GM12878 (cell line): ENCODE measurements around the gene GLRX2. TPM values are rescaled to one million over a fixed set of nuclear protein-coding genes. Genes with fewer than 3 reads are reported as not detected.

Experiments
- ATAC-seq: fragments of 200-7000 bp; cut with Tn5 transposase; 3 replicates; pipeline ENCODE4 v1.9.1; 2020; ENCODE audit warnings: mild to moderate bottlenecking, moderate library complexity
- BruUV-seq: library from RNA; stranded (reverse); fragments of 400-500 nt; replicated peaks from 2 replicates; lab custom pipeline; 2021; lab: Mats Ljungman, UMichigan
- CTCF ChIA-PET: fragments of 300-600 bp; sonication (Branson Sonifier 250); formaldehyde crosslinking; extraction: SDS; loops from one replicate; lab custom pipeline; 2021; ENCODE audit warnings: inconsistent platforms; lab: Yijun Ruan, JAX
- POLR2A ChIA-PET: fragments of 350-600 bp; formaldehyde crosslinking; extraction: SDS; loops from one replicate; lab custom pipeline; 2021; ENCODE audit warnings: inconsistent platforms; lab: Charles Lee
- RAD21 ChIA-PET: fragments of 300-600 bp; sonication (Branson Sonifier 250); formaldehyde crosslinking; loops from one replicate; lab custom pipeline; 2023; ENCODE audit warnings: antibody characterized with exemption; ENCODE audit not compliant: unreplicated experiment; lab: Charles Lee
- SMC1A ChIA-PET: fragments of 300-600 bp; sonication (Branson Sonifier 250); formaldehyde crosslinking; loops from one replicate; lab custom pipeline; 2023; ENCODE audit not compliant: unreplicated experiment, uncharacterized antibody; lab: Charles Lee
- DNase-seq: peaks from one replicate; pipeline ENCODE4 v3.0.0-alpha.2; 2011; ENCODE audit warnings: low read depth, low spot score
- FAIRE-seq: peaks from 3 replicates; lab custom pipeline; 2011; peaks lifted over from hg19 to GRCh38; lab: Jason Lieb, UNC
- H2AFZ ChIP-seq: 2 replicates; pipeline ENCODE4 v1.6.0; 2011; ENCODE audit warnings: low read depth, low read length, control low read depth; ENCODE audit not compliant: control insufficient read depth
- H3K27ac ChIP-seq: 2 replicates; pipeline ENCODE4 v1.5.1; 2011; ENCODE audit warnings: control low read depth; ENCODE audit not compliant: control insufficient read depth, insufficient read depth
- H3K27me3 ChIP-seq, 2 experiments: replicated peaks in 1 of 2; 2 replicates each; pipeline versions ENCODE4 v1.6.0 to v1.6.1; 2011; ENCODE audit warnings: low read length in 1 of 2; ENCODE audit not compliant: control insufficient read depth in 2 of 2, insufficient read depth in 2 of 2
- H3K36me3 ChIP-seq, 2 experiments: 2 replicates each; pipeline ENCODE4 v1.5.1; 2011; ENCODE audit warnings: low read length in 1 of 2; ENCODE audit not compliant: control insufficient read depth in 2 of 2, insufficient read depth in 2 of 2
- H3K4me1 ChIP-seq: 2 replicates; pipeline ENCODE4 v1.6.1; 2011; ENCODE audit warnings: mild to moderate bottlenecking, low read length, moderate library complexity, mixed read lengths; ENCODE audit not compliant: control insufficient read depth, insufficient read depth
- H3K4me2 ChIP-seq: 2 replicates; pipeline ENCODE4 v1.6.0; 2011; ENCODE audit warnings: control low read depth; ENCODE audit not compliant: control insufficient read depth, insufficient read depth
- H3K4me3 ChIP-seq: fragments of 200-600 bp; sonication (generic); 2 replicates; pipeline ENCODE4 v1.5.1; 2016
- H3K79me2 ChIP-seq: 2 replicates; pipeline ENCODE4 v1.6.0; 2011; ENCODE audit warnings: low read length; ENCODE audit not compliant: control insufficient read depth, insufficient read depth
- H3K9ac ChIP-seq: 2 replicates; pipeline ENCODE4 v1.8.0; 2011; ENCODE audit warnings: low read length, control low read depth, mixed read lengths; ENCODE audit not compliant: control insufficient read depth, insufficient read depth
- H3K9me3 ChIP-seq: replicated peaks from 3 replicates; pipeline ENCODE4 v1.5.1; 2011; ENCODE audit warnings: mild to moderate bottlenecking, low read length; ENCODE audit not compliant: control insufficient read depth, insufficient read depth
- H4K20me1 ChIP-seq: 2 replicates; pipeline ENCODE4 v1.6.0; 2011; ENCODE audit not compliant: control insufficient read depth, insufficient read depth
- E2F4 ChIP-seq: IDR thresholded peaks from 2 replicates; pipeline ENCODE4 v1.6.1; 2012; ENCODE audit warnings: low read depth, low read length, improper control_type of control experiment
- EZH2 ChIP-seq: IDR thresholded peaks from 2 replicates; pipeline ENCODE4 v1.6.1; 2012; ENCODE audit warnings: low read depth, mild to moderate bottlenecking, control low read depth, inconsistent platforms, low read length, borderline replicate concordance; ENCODE audit not compliant: control insufficient read depth
- JUNB ChIP-seq: IDR thresholded peaks from 2 replicates; pipeline ENCODE4 v1.6.1; 2016; ENCODE audit warnings: antibody characterized with exemption, mild to moderate bottlenecking
- RAD21 ChIP-seq: IDR thresholded peaks from 2 replicates; pipeline ENCODE4 v1.6.1; 2011; ENCODE audit warnings: mild to moderate bottlenecking, low read depth, low read length, moderate library complexity; ENCODE audit not compliant: insufficient read depth
- SIX5 ChIP-seq: IDR thresholded peaks from 2 replicates; pipeline ENCODE4 v1.6.1; 2011; ENCODE audit warnings: mild to moderate bottlenecking, low read depth, low read length, moderate library complexity; ENCODE audit not compliant: severe bottlenecking
- USF2 ChIP-seq: IDR thresholded peaks from 2 replicates; pipeline ENCODE4 v1.6.1; 2011; ENCODE audit warnings: low read depth, low read length, improper control_type of control experiment, borderline replicate concordance
- ZBED1 ChIP-seq: IDR thresholded peaks from 2 replicates; pipeline ENCODE4 v1.6.1; 2016; ENCODE audit warnings: borderline replicate concordance
- ZBTB11 ChIP-seq: fragments of 450-650 bp; formaldehyde crosslinking; IDR thresholded peaks from 2 replicates; pipeline ENCODE4 v1.5.0; 2022; ENCODE audit warnings: mild to moderate bottlenecking, missing genetic modification characterization
- ZNF24 ChIP-seq: fragments of 450-650 bp; IDR thresholded peaks from 2 replicates; pipeline ENCODE4 v1.6.1; 2017; ENCODE audit warnings: antibody characterized with exemption, mild to moderate bottlenecking
- WGBS: methylation state at CpG from one replicate; pipeline ENCODE4 v1.1.6; 2016; ENCODE audit warnings: low lambda C conversion rate; ENCODE audit not compliant: insufficient replicate concordance, insufficient coverage; ENCODE audit errors: missing lambda C conversion rate; 5-methylcytosine and 5-hydroxymethylcytosine counted together
- in situ Hi-C: fragments of 300-500 bp; cut with MboI; formaldehyde crosslinking; loops from 9 replicates; pipeline ENCODE4 v1.14.3; 2018; ENCODE audit warnings: mixed read lengths
- intact Hi-C: fragments of 100-400 bp; cut with micrococcal nuclease; formaldehyde crosslinking; loops from one replicate; pipeline ENCODE4 v1.14.2; 2022; ENCODE audit not compliant: unreplicated experiment
- polyA plus RNA-seq, 11 experiments: library from polyadenylated mRNA; depleted of rRNA in 4 of 11; unstranded in 6 of 11; stranded (reverse) in 5 of 11; fragments of >200 nt; fragmentation: Nextera tagmentation in 4 of 11; fragmentation: Illumina TruSeq in 1 of 11; extraction: Ambion mirVana in 4 of 11; extraction: Trizol in 1 of 11; gene quantifications; 1 replicate in 1 of 11; 2 replicates in 10 of 11; pipeline versions ENCODE4 v1.2.1 to v1.2.3, GENCODE V29; 2011 to 2016; ENCODE audit warnings: inconsistent platforms in 2 of 11, missing spikeins in 2 of 11, low read depth in 1 of 11
- total RNA-seq, 4 experiments: library from RNA; depleted of rRNA in 3 of 4; stranded (reverse); fragments of >200 nt in 3 of 4; fragmentation: Illumina TruSeq in 1 of 4; extraction: Trizol in 1 of 4; gene quantifications; 2 replicates each; pipeline versions ENCODE4 v1.2.1 to v1.2.3, GENCODE V29; 2013 to 2021

GLRX2 gene
- total and polyA plus RNA-seq, 10 of the 15 experiments (the other 5 are each of a cell fraction or from before 2014, with no cell fraction given), result 5.5 to 67.6 (median 16.6) TPM

- Histone ChIP-seq H3K4me2 (no peak overlapping the region), H3K27me3 (no peaks in the 10 kb centered on the region), H3K9ac (no peak overlapping the region), H3K9me3 (no peaks in the 10 kb centered on the region), H3K27ac (no peak overlapping the region), H3K4me1 (peaks cover 7% of the 10 kb centered on the region; the same call in 1 of the 2 replicates), H2AFZ (no peak overlapping the region), H3K79me2 (no peaks in the 10 kb centered on the region), H3K36me3 (peaks cover 0 to 7% of the 10 kb centered on the region in 2 experiments; a peak in 3 of 4 replicates), H4K20me1 (no peaks in the 10 kb centered on the region), H3K4me3 (no peak overlapping the region)
- no peak for ATAC-seq
- FAIRE-seq, result no peak
- ChIA-PET RAD21 (no interaction called here), SMC1A (interaction anchor here (0.9 to 5.2 kb wide), 4 partner anchors 9 to 30 kb away, joined by 3 to 24 read pairs (median 4); no protein-coding TSS in a partner anchor), POLR2A (no interaction called here), CTCF (interaction anchor here (1.1 kb wide), 1 partner anchor 18 kb away, joined by 3 read pairs; no protein-coding TSS in a partner anchor)
- DNase-seq, result no peak
- in situ Hi-C loops, result no loop called here
- 78% methylated on average over 2 of the region's 3 CpGs for WGBS
- TF ChIP-seq RAD21 (no peak), ZBTB11 (no peak), E2F4 (no peak), USF2 (no peak), JUNB (no peak), ZNF24 (no peak), SIX5 (no peak), EZH2 (no peak), ZBED1 (no peak)
- no TSS peak for BruUV-seq
- intact Hi-C loops, result no loop called here
These were observed 17.3 kb downstream of the GLRX2 start for GRCh38 chr1:193087893-193088292.
